H1 (cell line): ENCODE measurements around the gene FXN. TPM values are rescaled to one million over a fixed set of nuclear protein-coding genes. Genes with fewer than 3 reads are reported as not detected.

Source experiments
- CTCF ChIA-PET: fragments of 300-600 bp; sonication (Branson Sonifier 250); formaldehyde crosslinking; loops from one replicate; lab custom pipeline; 2021; ENCODE audit not compliant: partially characterized antibody; lab: Charles Lee
- POLR2A ChIA-PET: fragments of 300-600 bp; sonication (Branson Sonifier 250); formaldehyde crosslinking; loops from one replicate; lab custom pipeline; 2021; ENCODE audit warnings: inconsistent platforms; ENCODE audit not compliant: partially characterized antibody; lab: Charles Lee
- DNase-seq, 2 experiments: peaks; one replicate each; pipeline versions ENCODE4 v3.0.0 to v3.0.0-alpha.2; 2010 to 2022; ENCODE audit warnings: low spot score in 2 of 2, low read depth in 1 of 2, mixed read lengths in 1 of 2
- FAIRE-seq: peaks from 2 replicates; lab custom pipeline; 2011; peaks lifted over from hg19 to GRCh38; lab: Jason Lieb, UNC
- H2AFZ ChIP-seq: 2 replicates; pipeline ENCODE4 v1.8.1; 2012; ENCODE audit warnings: low read length, inconsistent platforms
- H2AK5ac ChIP-seq: 2 replicates; pipeline ENCODE4 v1.6.1; 2013; ENCODE audit warnings: low read depth, low read length
- H2BK120ac ChIP-seq: replicated peaks from 2 replicates; pipeline ENCODE3; 2013; ENCODE audit warnings: low read depth, low read length, inconsistent platforms
- H2BK12ac ChIP-seq: 2 replicates; pipeline ENCODE4 v1.6.1; 2013; ENCODE audit warnings: low read depth, low read length
- H2BK15ac ChIP-seq: 2 replicates; pipeline ENCODE4 v1.6.1; 2013; ENCODE audit warnings: low read length
- H2BK20ac ChIP-seq: 2 replicates; pipeline ENCODE4 v1.6.1; 2013; ENCODE audit warnings: low read length
- H2BK5ac ChIP-seq: 2 replicates; pipeline ENCODE4 v1.6.1; 2013; ENCODE audit warnings: low read depth, low read length
- H3K14ac ChIP-seq: 2 replicates; pipeline ENCODE4 v1.6.1; 2013; ENCODE audit warnings: inconsistent platforms; ENCODE audit not compliant: insufficient read length
- H3K18ac ChIP-seq: 2 replicates; pipeline ENCODE4 v1.6.1; 2013; ENCODE audit warnings: low read length; ENCODE audit errors: extremely low read depth
- H3K23ac ChIP-seq: 2 replicates; pipeline ENCODE4 v1.6.1; 2013; ENCODE audit warnings: inconsistent platforms; ENCODE audit not compliant: insufficient read length
- H3K23me2 ChIP-seq: 2 replicates; pipeline ENCODE4 v1.6.1; 2013; ENCODE audit warnings: low read depth, low read length
- H3K27ac ChIP-seq: 2 replicates; pipeline ENCODE4 v1.6.1; 2011; ENCODE audit warnings: low read depth, low read length, inconsistent platforms
- H3K27me3 ChIP-seq, 4 experiments: replicated peaks in 1 of 4; 1 replicate in 1 of 4; 2 replicates in 3 of 4; pipeline versions ENCODE4 v1.6.1 to v1.8.1; 2011 to 2013; ENCODE audit warnings: low read length in 3 of 4, mild to moderate bottlenecking in 3 of 4, inconsistent platforms in 2 of 4, mixed read lengths in 2 of 4, moderate library complexity in 1 of 4; ENCODE audit not compliant: control insufficient read depth in 3 of 4, insufficient read depth in 3 of 4; ENCODE audit errors: extremely low read depth in 1 of 4
- H3K36me3 ChIP-seq, 4 experiments: 2 replicates each; pipeline versions ENCODE4 v1.6.1 to v1.8.1; 2011 to 2013; ENCODE audit warnings: mild to moderate bottlenecking in 4 of 4, low read length in 3 of 4, moderate library complexity in 2 of 4, control low read depth in 1 of 4, inconsistent platforms in 1 of 4; ENCODE audit not compliant: insufficient read depth in 4 of 4, control insufficient read depth in 2 of 4
- H3K4ac ChIP-seq: replicated peaks from 2 replicates; pipeline ENCODE3; 2013; ENCODE audit warnings: low read length, low read depth, mixed read lengths, inconsistent platforms; ENCODE audit not compliant: insufficient read length
- H3K4me1 ChIP-seq, 4 experiments: replicated peaks in 1 of 4; 1 replicate in 1 of 4; 2 replicates in 3 of 4; pipeline versions ENCODE4 v1.6.1 to v1.8.1; 2011 to 2013; ENCODE audit warnings: low read length in 3 of 4, inconsistent platforms in 2 of 4, mixed read lengths in 1 of 4; ENCODE audit not compliant: insufficient read depth in 4 of 4, control insufficient read depth in 3 of 4
- H3K4me2 ChIP-seq, 2 experiments: 2 replicates each; pipeline versions ENCODE4 v1.6.1 to v1.8.1; 2011 to 2013; ENCODE audit warnings: low read depth in 2 of 2, low read length in 2 of 2, control low read depth in 1 of 2, inconsistent platforms in 1 of 2, mild to moderate bottlenecking in 1 of 2; ENCODE audit not compliant: insufficient read depth in 1 of 2
- H3K4me3 ChIP-seq, 4 experiments: fragments of 200-600, 300-600 bp in 1 of 4; sonication (generic), shearing (Covaris generic), sonication (Bioruptor Twin) in 1 of 4; 2 replicates each; pipeline versions ENCODE4 v1.5.1 to v1.8.1; 2011 to 2016; ENCODE audit warnings: low read length in 4 of 4, low read depth in 3 of 4, control low read depth in 2 of 4, inconsistent platforms in 2 of 4, mild to moderate bottlenecking in 2 of 4, mixed read lengths in 1 of 4, moderate library complexity in 1 of 4; ENCODE audit not compliant: insufficient read depth in 2 of 4; ENCODE audit errors: extremely low read depth in 1 of 4
- H3K56ac ChIP-seq: replicated peaks from 2 replicates; pipeline ENCODE3; 2013; ENCODE audit warnings: low read depth, mild to moderate bottlenecking, mixed read lengths, low read length, inconsistent platforms; ENCODE audit not compliant: insufficient read length
- H3K79me1 ChIP-seq: 2 replicates; pipeline ENCODE4 v1.6.1; 2013; ENCODE audit warnings: low read depth, low read length, control low read depth
- H3K79me2 ChIP-seq, 2 experiments: 2 replicates each; pipeline versions ENCODE4 v1.6.1 to v1.8.1; 2012 to 2013; ENCODE audit warnings: low read length in 2 of 2, mild to moderate bottlenecking in 2 of 2, inconsistent platforms in 1 of 2; ENCODE audit not compliant: insufficient read depth in 2 of 2, control insufficient read depth in 1 of 2
- H3K9ac ChIP-seq, 4 experiments: replicated peaks in 1 of 4; 1 replicate in 1 of 4; 2 replicates in 3 of 4; pipeline versions ENCODE4 v1.6.1 to v1.8.1; 2011 to 2013; ENCODE audit warnings: low read depth in 3 of 4, low read length in 3 of 4, control low read depth in 2 of 4, mild to moderate bottlenecking in 2 of 4, moderate library complexity in 2 of 4, inconsistent platforms in 1 of 4; ENCODE audit errors: extremely low read depth in 1 of 4
- H3K9me3 ChIP-seq, 2 experiments: 2 replicates each; pipeline versions ENCODE4 v1.6.1 to v1.8.1; 2012 to 2013; ENCODE audit warnings: mild to moderate bottlenecking in 2 of 2, moderate library complexity in 2 of 2, control low read depth in 1 of 2, inconsistent platforms in 1 of 2, low read depth in 1 of 2, low read length in 1 of 2, mixed read lengths in 1 of 2; ENCODE audit not compliant: insufficient read depth in 2 of 2
- H4K20me1 ChIP-seq, 2 experiments: replicated peaks in 1 of 2; 2 replicates each; pipeline versions ENCODE3 to v1.8.1; 2011 to 2013; ENCODE audit warnings: inconsistent platforms in 2 of 2, low read length in 2 of 2, mild to moderate bottlenecking in 1 of 2; ENCODE audit not compliant: insufficient read depth in 2 of 2, control insufficient read depth in 1 of 2
- H4K5ac ChIP-seq: 2 replicates; pipeline ENCODE4 v1.6.1; 2013; ENCODE audit warnings: low read length, low read depth, mixed read lengths, inconsistent platforms; ENCODE audit not compliant: insufficient read length
- H4K8ac ChIP-seq: 2 replicates; pipeline ENCODE4 v1.8.0; 2013; ENCODE audit warnings: mild to moderate bottlenecking, moderate library complexity, low read length, inconsistent platforms; ENCODE audit not compliant: insufficient read depth; ENCODE audit errors: extremely low read depth
- H4K91ac ChIP-seq: replicated peaks from 2 replicates; pipeline ENCODE3; 2013; ENCODE audit warnings: low read length, mixed read lengths, inconsistent platforms; ENCODE audit not compliant: insufficient read length
- EP300 ChIP-seq, 2 experiments: IDR thresholded peaks; 1 replicate in 1 of 2; 2 replicates in 1 of 2; pipeline ENCODE4 v1.6.1; 2011 to 2012; ENCODE audit warnings: low read depth in 2 of 2, low read length in 2 of 2, mild to moderate bottlenecking in 2 of 2, borderline replicate concordance in 1 of 2, inconsistent platforms in 1 of 2, moderate library complexity in 1 of 2
- EZH2 ChIP-seq: fragments of 200-600 bp; sonication (generic); IDR thresholded peaks from 2 replicates; pipeline ENCODE4 v1.7.1; 2012; ENCODE audit warnings: low read depth, mild to moderate bottlenecking, moderate library complexity, low read length, inconsistent platforms; ENCODE audit not compliant: severe bottlenecking
- SIRT6 ChIP-seq: IDR thresholded peaks from one replicate; pipeline ENCODE4 v1.7.1; 2012; ENCODE audit warnings: low read length, inconsistent platforms
- SP1 ChIP-seq: IDR thresholded peaks from 2 replicates; pipeline ENCODE4 v1.6.1; 2011; ENCODE audit warnings: low read depth, low read length
- TAF7 ChIP-seq: optimal IDR thresholded peaks from 2 replicates; pipeline ENCODE3; 2011; ENCODE audit warnings: low read depth, mild to moderate bottlenecking, inconsistent platforms, low read length, moderate library complexity, borderline replicate concordance
- WGBS, 2 experiments: shearing (Covaris generic) in 1 of 2; methylation state at CpG; one replicate each; pipeline versions ENCODE4 v1.1.6 to v1.1.7; 2013 to 2015; ENCODE audit warnings: low lambda C conversion rate in 2 of 2, mixed read lengths in 2 of 2, inconsistent platforms in 1 of 2, low coverage in 1 of 2, missing lambda C conversion rate in 1 of 2; ENCODE audit not compliant: insufficient replicate concordance in 2 of 2, insufficient coverage in 1 of 2, insufficient read length in 1 of 2; ENCODE audit errors: extremely low coverage in 1 of 2, missing lambda C conversion rate in 1 of 2; 5-methylcytosine and 5-hydroxymethylcytosine counted together
- polyA plus RNA-seq, 7 experiments: library from polyadenylated mRNA; depleted of rRNA in 3 of 7; stranded (reverse) in 5 of 7; unstranded in 2 of 7; fragments of >200 nt in 5 of 7; fragments of 200-250 nt in 2 of 7; gene quantifications; 1 replicate in 5 of 7; 2 replicates in 1 of 7; 4 replicates in 1 of 7; pipeline versions ENCODE4 v1.2.1 to v1.2.3, GENCODE V29; 2011 to 2013; ENCODE audit warnings: missing spikeins in 2 of 7, mixed read lengths in 2 of 7
- total RNA-seq: library from RNA; stranded (reverse); fragmentation: NEBNext Ultra II Directional; extraction: Animal tissue kit (Norgen Biotek cat#: 25700); gene quantifications from 2 replicates; pipeline ENCODE4 v1.2.1, GENCODE V29; 2021

FXN gene
- total and polyA plus RNA-seq, 2 of the 8 experiments (the other 6 are each of a cell fraction or from before 2014, with no cell fraction given), result 34.2 to 37.5 TPM

- H3K4me3 ChIP-seq, result no peak overlapping the region
- no peak overlapping the region for H4K5ac ChIP-seq
- no peak overlapping the region for H3K18ac ChIP-seq
- H4K20me1 ChIP-seq, result no peaks in the 10 kb centered on the region
- CTCF ChIA-PET, result interaction anchor here (0.9 to 2.9 kb wide), 7 partner anchors 31 to 438 kb away, joined by 3 to 18 read pairs (median 3); no protein-coding TSS in a partner anchor
- no peak overlapping the region for H2AFZ ChIP-seq
- DNase-seq (no peak), FAIRE-seq (peak; percentile 13)
- 91% methylated on average over 3 of the region's 3 CpGs; no CpG with 5 or more reads in 1 of the 2 experiments for WGBS, 2 experiments
- H4K91ac ChIP-seq, result no peak overlapping the region
- no peak overlapping the region for H2BK120ac ChIP-seq
- no peak overlapping the region for H2BK5ac ChIP-seq
- H3K79me2 ChIP-seq, result no peaks in the 10 kb centered on the region
- H2BK20ac ChIP-seq, result no peak overlapping the region
- H2BK15ac ChIP-seq, result no peak overlapping the region
- no peaks in the 10 kb centered on the region for H3K36me3 ChIP-seq
- peaks cover 0 to 7% (median 2%) of the 10 kb centered on the region in 4 experiments; a peak in 3 of 7 replicates for H3K4me1 ChIP-seq
- H3K4ac ChIP-seq, result no peak overlapping the region
- H3K56ac ChIP-seq, result no peak overlapping the region
- H3K9ac ChIP-seq, result no peak overlapping the region
- POLR2A ChIA-PET, result interaction anchor here (1.0 to 1.4 kb wide), 2 partner anchors 18 to 239 kb away, joined by 3 read pairs; no protein-coding TSS in a partner anchor
- no peak overlapping the region for H2AK5ac ChIP-seq
- H3K79me1 ChIP-seq, result no peaks in the 10 kb centered on the region
- H3K27me3 ChIP-seq, result no peaks in the 10 kb centered on the region
- no peak overlapping the region for H3K23ac ChIP-seq
- no peaks in the 10 kb centered on the region for H3K23me2 ChIP-seq
- H3K27ac ChIP-seq, result no peak overlapping the region
- no peak overlapping the region for H2BK12ac ChIP-seq
- H3K9me3 ChIP-seq, result no peaks in the 10 kb centered on the region
- no peak overlapping the region for H3K14ac ChIP-seq
- no peak overlapping the region for H3K4me2 ChIP-seq
- no peak overlapping the region for H4K8ac ChIP-seq
- TF ChIP-seq EP300 (IDR thresholded peaks at IDR 0.05; ENCODE audit: borderline replicate concordance in 1 of 2, low read depth in 2 of 2, low read length in 2 of 2) (no peak), SP1 (no peak), SIRT6 (no peak), TAF7 (no peak), EZH2 (no peak)
Observed at GRCh38 chr9:68997666-68998065, 37.9 kb upstream of the FXN start.
